Sigmoid colon (tissue), 4 donors: ENCODE results near the gene PPP1R9B.

Source experiments
- CTCF ChIP-seq, 4 experiments: fragments of 450-650 bp in 3 of 4; fragments of 200-600 bp in 1 of 4; IDR thresholded peaks; one replicate each; pipeline ENCODE4 v1.5.1; 2016 to 2019; ENCODE audit warnings: antibody characterized with exemption in 4 of 4, mild to moderate bottlenecking in 3 of 4, moderate library complexity in 2 of 4
- POLR2A ChIP-seq, 2 donors: fragments of 450-650 bp; IDR thresholded peaks; one replicate each; pipeline ENCODE4 v1.6.1; 2016; ENCODE audit warnings: antibody characterized with exemption in 2 of 2, mild to moderate bottlenecking in 2 of 2, moderate library complexity in 2 of 2
- POLR2AphosphoS5 ChIP-seq, 4 donors: sonication (generic); formaldehyde crosslinking; IDR thresholded peaks; one replicate each; pipeline ENCODE4 v1.6.1; 2017; ENCODE audit warnings: antibody characterized with exemption in 4 of 4

- no peak for TF ChIP-seq CTCF (IDR thresholded peaks at IDR 0.05)
- no peak for TF ChIP-seq POLR2A (IDR thresholded peaks at IDR 0.05)
- TF ChIP-seq POLR2AphosphoS5 (IDR thresholded peaks at IDR 0.05), result no peak
These were observed 4.8 kb upstream of the PPP1R9B start for GRCh38 chr17:50155115-50155819.
